NCI-H82 treated with DMSO at 0.1 percent for 48 hours (cell line): Measurements from ENCODE around the gene EAF2.

Experiments used
- DNase-seq: peaks from one replicate; lab custom pipeline; 2025; ENCODE audit not compliant: unreplicated experiment; lab: John Stamatoyannopoulos, UW

The EAF2 gene

DNA sequence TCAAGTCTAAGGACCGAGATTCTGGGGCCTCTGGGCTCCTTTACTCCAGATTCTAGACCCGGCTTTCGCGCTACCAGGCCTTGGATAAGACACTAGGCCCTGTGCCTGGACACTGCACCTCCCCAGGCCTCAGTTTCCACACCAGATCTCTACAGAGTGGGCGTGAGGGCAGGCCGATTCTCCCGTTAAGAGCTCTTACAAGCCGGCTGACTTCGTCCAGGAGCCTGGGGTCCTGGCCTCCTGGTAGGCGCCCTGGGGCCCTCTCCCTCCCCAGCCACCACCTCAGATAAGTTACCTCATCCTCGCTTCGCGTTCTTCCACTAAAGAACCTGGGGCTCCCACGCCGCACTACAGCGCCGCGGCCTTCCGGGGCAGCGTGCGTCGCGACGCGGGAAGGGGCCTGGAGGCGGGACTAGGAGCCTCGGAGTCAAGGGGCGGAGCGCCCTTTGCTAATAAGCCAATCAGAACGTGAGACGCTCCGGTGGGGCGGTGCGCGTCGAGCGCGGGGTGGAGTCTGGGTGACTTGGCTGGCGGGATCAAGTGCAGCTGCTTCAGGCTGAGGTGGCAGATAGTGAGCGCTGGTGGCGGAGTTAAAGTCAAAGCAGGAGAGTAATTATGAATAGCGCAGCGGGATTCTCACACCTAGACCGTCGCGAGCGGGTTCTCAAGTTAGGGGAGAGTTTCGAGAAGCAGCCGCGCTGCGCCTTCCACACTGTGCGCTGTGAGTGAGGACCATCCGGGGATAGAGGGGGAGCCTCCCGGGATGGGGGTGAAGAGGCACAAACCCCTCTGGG lies at the start of gene EAF2, which contains the start of gene IQCB1:
Gene EAF2 (plus strand): TSS at position 539 of the 794 bp plus-strand sequence. CDS start 77 bp downstream, at position 616.
Gene IQCB1 (minus strand): TSS at position 390 of the 794 bp plus-strand sequence. CDS start 6,100 bp downstream, outside the sequence.
- peak; percentile 89 for DNase-seq

DNA sequence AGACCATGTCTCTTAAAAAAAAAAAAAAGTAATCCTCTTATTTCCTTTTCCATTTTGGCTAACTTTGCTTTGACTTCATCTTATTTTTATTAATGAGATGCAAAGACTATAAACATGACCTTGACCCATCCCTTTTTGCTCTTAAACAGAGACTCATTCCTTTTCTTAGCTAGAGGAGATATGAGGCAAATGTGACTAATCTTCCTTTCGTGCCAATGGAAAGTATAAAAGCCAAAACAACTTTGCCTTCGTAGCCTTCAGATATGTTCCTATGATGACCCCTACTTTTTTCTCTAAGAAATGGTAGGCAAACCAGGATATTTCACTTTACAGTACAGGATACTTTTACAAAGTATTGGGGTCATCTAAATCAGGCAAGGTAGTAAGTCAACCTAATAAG lies 48.5 kb upstream of the EAF2 start:
- DNase-seq: no peak

DNA sequence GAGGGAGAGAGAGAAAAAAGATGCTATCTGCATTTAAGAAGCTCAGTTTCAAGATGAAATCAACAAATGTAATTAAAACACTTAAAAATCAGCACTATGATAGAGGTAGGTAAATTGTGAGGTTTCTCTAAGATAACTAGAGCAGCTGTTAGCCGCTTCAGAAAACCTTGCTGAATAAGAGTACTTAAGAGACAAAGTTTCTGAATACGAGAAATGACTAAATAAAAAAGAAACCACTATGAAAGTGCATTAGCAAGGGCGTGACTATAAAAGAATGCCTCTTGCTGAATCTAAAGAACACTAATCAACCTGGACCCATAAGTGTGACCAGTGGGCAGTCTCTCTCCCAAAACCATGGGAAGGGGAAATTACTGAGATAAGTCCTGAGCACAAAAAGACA lies 41.9 kb upstream of the EAF2 start:
- no peak for DNase-seq

DNA sequence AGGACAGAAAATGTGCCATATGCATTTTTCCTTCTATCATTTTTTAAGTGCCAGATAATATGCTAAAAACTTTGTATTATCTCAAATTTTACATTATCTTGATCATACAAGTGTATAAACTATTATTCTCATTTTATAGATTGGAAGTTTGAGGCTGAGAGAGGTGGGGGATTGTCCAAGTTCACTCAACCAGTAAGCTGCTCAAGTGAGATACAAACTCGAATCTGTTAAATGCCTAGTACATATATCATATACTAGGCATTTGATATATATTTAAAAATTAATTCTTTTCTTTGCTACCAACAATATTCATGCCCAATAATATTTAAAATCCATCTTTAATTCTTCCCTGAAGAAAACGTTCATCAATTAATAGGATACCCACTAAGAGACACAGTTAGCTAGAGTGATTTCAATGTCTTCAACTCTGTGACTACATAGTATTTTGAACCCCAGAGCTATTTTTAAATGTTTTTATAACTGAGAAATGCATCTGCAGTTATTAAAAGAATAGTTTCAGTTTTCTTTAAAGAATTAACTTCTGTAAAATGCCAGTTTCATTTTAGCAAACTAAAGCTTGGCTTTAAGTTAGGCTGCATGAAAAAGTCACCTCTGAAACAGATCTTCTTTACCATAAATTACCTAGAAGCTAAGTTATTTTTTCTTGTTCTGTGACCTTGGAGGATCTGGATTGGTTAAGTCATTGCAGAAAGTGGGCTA lies 40.6 kb upstream of the EAF2 start:
- DNase-seq: no peak

DNA sequence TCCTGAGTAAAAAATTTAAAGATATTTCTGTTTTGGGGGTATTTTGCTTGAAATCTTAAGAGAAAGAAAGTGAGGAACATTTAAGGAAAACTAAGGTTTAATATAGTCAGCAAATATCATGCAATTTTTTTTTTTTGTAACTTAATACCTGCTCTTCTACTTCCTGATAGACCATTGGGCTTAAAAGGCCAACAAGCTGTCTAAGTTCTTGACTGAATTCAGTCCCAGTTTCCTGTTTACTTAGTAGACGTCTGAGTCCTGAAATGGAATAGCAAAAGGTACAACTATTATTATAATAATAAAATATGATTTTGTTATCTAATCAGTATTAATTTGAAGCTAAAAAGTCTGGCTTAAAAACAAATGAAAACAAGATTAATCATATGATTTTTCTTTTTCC lies 38.0 kb upstream of the EAF2 start:
- DNase-seq: no peak

DNA sequence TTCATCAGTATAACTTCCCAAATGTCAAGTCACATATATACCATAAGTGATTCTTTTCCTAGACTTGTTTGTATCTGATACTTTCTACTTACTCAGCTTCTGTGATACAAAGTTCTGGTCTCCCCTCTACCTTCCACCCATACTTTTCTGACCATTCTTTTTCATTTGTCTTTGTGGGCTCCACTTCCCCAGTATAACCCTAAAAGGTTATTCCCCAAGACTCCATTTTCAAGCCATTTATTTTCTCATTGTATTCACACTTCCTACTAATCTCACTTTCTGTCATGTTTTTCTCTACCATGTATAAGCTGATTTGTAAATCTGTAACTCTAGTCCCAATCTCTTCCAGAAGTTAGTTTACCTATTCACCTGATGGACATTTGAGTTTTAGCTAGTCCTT lies 34.1 kb upstream of the EAF2 start:
- no peak for DNase-seq

DNA sequence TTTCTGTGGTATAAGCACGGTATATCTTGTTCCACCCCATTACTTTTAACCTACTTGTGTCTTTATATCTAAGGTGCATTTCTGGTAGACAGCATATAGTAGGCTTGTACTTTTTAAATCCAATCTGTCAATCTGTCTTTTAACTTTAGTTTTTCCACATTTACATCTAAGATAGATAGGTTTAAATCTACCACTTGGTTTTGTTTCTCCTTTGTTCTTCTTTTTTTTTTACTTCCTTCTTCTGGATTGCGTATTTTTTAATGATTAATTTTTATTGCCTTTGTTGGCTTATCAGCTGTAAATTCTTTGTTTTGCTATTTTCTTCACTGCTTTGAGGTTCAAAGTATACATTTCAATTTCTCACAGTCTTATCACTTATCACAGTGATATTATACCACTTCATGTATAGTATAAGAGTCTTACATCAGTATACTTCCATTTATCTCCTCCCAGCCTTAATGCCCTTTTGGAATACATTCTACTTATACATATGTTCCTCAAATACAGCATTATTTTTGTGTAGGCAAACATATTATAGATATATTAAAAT lies 31.2 kb upstream of the EAF2 start:
- DNase-seq: no peak

DNA sequence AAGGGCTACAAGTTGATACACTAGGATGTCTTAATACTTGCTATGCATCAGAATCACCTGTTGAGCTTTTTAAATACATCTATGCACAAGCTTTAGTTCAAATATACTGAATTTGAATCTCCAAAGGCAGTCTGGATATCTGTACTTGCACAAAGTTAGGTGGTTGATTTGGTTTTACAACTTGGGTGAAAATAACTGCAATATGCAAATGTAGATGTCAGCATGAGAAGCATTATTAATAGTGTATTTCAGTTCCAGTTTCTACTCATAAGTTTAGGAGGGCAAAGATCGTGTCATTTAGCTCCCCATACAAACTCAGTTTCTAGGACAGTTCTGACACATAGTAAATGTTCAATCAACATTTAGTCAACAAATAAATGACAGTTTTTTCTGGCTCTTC lies 25.8 kb upstream of the EAF2 start:
- no peak for DNase-seq

DNA sequence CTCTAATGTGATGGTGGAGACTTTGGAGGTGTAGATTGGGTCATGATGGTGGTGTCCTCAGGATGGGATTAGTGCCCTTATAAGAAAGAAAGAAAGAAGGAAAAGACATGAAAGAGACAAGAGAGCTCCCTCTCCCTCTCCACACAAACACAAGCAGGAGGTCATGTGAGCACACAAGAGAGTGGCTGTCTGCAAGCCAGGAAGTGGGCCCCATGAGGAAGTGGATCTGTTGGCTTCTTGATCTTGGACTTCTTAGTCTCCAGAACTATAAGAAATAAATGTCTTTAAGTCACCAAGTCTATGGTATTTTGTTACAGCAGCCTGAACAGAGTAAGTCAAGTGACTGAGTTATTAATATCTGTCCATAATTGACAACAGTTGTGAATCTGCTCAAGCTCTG lies 17.3 kb upstream of the EAF2 start:
- DNase-seq: no peak

DNA sequence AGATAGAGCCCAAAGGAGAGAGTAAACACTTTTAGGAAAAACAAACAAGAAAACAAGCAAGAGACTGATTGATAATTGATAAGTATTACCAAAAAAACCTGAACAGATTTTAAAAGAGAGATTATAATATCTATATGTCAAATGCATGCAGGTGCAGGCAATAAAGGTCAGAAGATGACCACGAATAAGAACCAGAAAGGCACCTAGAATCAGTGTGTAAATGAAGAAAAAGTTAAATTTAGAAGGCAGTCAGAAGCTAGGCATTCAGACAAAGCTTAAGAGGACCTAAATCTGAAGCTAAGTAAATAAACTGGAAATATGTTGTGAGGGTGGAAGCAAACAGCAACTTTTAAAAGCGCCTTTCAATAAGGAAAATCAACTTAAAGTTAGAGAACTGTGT lies 16.4 kb upstream of the EAF2 start:
- no peak for DNase-seq

DNA sequence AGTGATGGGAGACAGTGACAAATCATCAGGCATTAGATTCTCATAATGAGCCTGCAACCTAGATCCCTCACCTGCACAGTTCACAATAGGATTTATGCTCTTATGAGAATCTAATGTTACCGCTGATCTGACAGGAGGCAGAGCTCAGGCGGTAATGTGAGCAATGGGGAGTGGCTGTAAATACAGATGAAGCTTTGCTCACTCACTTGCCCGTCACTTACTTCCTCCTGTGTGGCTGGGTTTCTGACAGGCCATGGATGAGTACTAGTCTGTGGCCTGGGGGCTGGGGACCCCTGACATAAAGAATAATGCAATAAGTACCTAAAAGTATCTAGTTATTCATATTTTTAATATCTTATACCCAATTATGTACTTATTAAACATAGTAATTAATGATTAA lies 15.8 kb upstream of the EAF2 start:
- DNase-seq: no peak

DNA sequence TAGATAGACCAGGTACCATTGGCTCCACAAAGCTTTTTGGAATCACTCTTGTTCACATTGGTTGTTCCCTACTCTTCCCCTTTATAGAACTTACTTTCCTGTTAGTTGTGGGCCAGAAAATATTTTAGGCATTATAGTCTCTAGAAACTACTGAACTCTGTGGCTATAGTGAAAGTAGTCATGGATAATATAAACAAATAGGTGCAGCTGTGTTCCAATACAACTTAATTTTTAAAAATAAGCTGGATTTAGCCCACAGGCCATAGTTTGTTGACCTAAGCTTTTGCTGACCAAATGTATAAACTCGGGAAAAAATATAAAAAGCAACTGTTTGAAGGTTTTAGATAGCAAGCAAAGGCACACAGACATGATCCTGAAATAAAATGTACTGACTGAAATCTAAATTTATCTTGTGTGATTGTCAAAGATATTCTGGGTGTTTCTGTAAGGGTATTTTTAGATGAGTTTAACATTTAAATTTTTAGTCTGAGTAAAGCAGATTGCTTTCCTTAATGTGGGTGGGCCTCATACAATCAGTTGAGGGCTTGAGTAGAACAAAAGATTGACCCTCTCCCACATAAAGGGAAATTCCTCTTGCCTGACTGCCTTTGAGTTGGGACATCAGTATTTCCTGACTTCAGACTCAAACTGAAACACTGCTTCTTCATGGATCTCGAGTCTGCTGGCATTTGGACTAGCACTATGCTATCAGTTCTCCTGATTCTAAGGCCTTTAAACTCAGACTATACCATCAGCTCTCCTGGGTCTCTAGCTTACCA lies 13.4 kb upstream of the EAF2 start:
- DNase-seq: no peak

DNA sequence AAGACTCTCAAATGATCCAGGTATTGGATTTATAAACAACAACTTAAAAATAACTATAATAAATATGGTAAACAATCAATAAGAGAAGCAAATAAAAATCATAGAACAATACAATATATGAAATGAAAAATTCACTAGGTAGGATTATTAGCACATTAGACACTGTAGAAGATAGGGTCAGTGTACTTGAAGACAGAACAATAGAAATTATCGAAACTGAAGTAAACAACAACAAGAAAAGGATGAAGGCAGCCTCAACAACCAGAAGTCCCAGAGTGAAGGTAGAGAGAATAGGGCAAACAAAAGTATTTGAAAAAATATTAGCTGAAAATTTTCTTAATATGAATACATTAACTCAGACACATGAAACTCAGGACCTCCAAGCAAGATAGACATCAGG lies 12.0 kb upstream of the EAF2 start:
- no peak for DNase-seq

DNA sequence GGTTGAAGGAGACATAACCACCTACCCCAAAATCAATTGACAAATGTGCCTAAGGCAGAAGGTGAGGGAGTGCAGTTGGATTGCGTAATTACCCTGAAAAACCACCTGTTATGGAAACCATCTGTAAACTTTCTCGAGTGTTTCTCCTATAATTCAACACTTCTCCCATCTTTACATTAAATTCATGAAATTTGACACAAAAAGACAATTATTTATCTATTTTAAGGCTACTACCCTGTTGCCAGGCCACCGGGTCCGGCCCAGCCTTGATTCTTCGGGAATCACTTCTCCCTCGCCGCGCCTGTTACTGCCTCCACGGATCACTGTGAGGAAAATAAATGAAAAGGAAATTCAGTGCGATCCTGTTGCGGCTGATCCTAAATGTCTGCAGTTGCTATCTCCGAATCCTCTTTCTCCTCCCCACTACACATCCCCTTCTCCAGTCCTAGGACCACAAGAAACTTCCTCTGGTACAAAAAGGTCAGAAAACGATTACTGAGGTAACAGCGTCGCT lies 795 bp upstream of the EAF2 start:
- DNase-seq: no peak

DNA sequence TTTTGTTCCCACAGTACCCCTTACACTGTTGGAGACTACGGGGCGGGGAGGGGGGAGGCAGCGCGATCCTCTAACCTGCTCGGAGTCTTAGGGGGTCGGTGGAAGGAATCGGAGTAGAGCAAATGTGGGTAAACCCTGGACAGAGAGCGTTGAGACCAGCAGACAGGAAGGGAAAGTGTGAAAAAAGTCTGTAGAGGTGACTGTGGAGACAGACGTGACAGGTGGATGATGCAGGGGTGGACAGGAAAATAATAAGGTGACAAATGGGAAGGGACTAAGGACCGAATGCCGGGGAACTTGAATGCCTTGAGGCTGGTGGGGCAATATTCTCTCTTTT lies 424 bp downstream of the EAF2 start:
- no peak for DNase-seq

DNA sequence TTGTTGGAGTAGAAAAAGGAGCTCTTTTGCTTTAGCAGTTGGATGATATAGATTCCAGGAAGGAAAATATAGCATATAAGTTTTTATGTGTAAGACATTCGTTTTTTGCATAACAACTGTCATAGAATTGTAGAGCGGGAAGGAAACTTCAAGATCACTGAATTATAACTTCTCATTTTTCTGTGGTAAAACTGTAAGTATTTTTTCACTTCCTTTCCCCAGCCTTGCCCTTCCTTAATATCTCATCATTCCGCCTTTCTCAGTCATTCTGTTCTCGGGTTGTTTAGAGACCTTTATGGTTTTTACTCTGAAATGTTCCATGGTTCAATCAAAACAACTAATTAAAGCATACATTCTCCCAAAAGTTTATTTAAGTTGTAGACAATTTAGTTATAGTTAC lies 1.1 kb downstream of the EAF2 start:
- no peak for DNase-seq

DNA sequence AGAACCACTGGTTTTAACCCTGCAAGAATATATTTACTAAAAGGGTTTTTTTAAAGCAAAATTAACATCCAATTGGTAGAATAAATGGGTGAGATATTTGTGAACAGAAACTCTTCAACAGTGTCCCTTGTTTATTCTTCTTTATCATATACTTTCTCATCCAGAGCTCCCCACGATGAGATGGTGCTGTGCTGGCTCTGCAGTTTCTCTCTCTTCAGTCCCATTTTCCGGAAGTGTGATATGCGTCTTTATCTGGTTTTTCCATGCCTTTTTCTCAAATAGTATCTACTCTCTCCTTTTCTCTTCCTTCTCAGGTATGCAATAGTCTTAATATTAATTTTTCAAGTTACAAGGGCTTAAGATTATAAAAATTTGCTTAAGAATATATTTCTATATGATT lies 1.5 kb downstream of the EAF2 start:
- no peak for DNase-seq

DNA sequence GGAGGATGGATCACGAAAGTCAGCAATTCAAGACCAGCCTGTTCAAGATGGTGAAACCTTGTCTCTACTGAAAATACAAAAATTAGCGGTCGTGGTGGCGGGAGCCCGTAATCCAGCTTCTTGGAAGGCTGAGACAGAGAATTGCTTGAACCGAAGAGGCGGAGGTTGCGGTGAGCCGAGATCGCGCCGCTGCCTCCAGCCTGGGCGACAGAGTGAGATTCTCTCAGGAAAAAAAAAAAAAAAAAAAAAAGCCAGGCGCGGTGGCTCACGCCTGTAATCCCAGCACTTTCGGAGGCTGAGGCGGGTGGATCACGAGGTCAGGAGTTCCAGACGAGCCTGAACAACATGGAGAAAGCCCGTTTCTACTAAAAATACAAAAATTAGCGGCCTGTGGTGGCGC lies 5.0 kb downstream of the EAF2 start:
- DNase-seq: no peak

DNA sequence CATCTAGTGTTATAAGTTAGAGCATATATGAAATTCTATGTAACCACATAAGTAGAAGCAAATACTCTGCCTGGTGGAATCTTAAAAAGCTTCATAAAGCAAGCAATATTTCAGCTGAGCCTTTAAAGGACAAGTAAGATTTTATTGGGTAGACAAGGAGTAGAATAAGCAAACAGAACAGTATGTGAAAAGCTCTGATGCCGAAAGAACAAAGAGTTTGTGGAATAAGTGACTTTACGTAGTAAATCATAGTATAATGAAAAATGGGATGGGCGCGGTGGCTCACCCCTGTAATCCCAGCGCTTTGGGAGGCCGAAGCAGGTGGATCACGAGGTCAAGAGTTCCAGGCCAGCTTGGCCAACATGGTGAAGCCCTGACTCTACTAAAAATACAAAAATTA lies 9.9 kb downstream of the EAF2 start:
- DNase-seq: no peak

DNA sequence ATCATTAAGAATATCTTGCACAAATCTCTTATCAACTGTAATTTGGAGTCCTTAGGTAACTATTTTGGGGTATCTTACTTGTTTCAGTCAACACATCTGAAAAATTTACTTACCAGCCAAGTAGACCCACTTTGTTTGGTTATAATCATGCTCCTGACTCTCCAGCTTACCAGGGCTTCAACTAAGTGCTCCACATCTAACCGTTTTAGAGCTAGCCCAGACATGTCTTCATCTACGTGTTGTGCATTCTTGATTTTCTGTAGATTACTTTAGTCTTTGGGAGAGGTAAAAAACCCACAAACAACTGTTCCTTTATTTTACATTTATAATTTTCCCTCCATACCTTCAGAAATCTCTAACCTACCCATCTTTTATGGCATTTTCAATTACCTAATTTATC lies 17.2 kb downstream of the EAF2 start:
- DNase-seq: no peak

DNA sequence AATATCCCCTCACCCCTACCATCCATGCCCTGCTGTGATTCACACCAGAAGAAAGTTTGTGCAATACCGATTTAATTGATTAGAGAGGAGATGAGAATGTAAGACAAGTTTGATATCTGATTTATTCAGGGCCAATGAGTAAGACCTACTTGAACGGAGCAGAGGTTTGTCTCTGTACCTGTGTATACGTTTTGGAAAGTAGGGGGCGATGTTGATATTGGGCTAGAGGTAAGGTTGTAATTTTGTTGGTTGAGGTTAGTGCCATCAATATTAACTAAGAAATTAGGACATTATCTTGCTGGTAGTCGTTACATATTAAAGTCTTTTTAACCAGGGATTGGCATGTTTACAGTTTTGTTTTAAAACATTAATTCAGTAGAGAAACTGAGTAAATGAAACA lies 20.5 kb downstream of the EAF2 start:
- peak; percentile 25 for DNase-seq
